IMR-90 (cell line): ENCODE data around the gene CRIM1. TPM values are rescaled to one million over a fixed set of nuclear protein-coding genes. Genes with fewer than 3 reads are reported as not detected.

Experiments
- ATAC-seq: fragments of 200-7000 bp; cut with Tn5 transposase; 2 replicates; pipeline ENCODE4 v1.9.1; 2020; ENCODE audit warnings: low read depth, mild to moderate bottlenecking, moderate library complexity
- BruUV-seq: library from RNA; stranded (reverse); fragments of 400-500 nt; replicated peaks from 2 replicates; lab custom pipeline; 2021; lab: Mats Ljungman, UMichigan
- CTCF ChIA-PET: fragments of 300-600 bp; formaldehyde crosslinking; extraction: SDS; loops from one replicate; lab custom pipeline; 2021; ENCODE audit warnings: antibody characterized with exemption; lab: Yijun Ruan, JAX
- POLR2A ChIA-PET: fragments of 300-600 bp; sonication (Branson Sonifier 250); formaldehyde crosslinking; loops from one replicate; lab custom pipeline; 2022; ENCODE audit warnings: antibody characterized with exemption; ENCODE audit not compliant: unreplicated experiment; lab: Charles Lee
- DNase-seq: peaks from one replicate; pipeline ENCODE4 v3.0.0; 2013
- H2AFZ ChIP-seq: replicated peaks from 2 replicates; pipeline ENCODE3; 2013; ENCODE audit warnings: low read length, mild to moderate bottlenecking; ENCODE audit not compliant: poor library complexity
- H2AK5ac ChIP-seq: 2 replicates; pipeline ENCODE4 v1.6.1; 2013; ENCODE audit warnings: low read depth, low read length, inconsistent platforms
- H2AK9ac ChIP-seq: replicated peaks from 2 replicates; pipeline ENCODE3; 2013; ENCODE audit warnings: mild to moderate bottlenecking, low read depth, low read length, moderate library complexity; ENCODE audit not compliant: poor library complexity
- H2BK120ac ChIP-seq: 2 replicates; pipeline ENCODE4 v1.6.1; 2013; ENCODE audit warnings: low read depth, low read length, inconsistent platforms
- H2BK15ac ChIP-seq: 3 replicates; pipeline ENCODE4 v1.6.1; 2013; ENCODE audit warnings: low read depth, low read length, inconsistent platforms
- H2BK20ac ChIP-seq: 2 replicates; pipeline ENCODE4 v1.6.1; 2013; ENCODE audit warnings: low read depth, mild to moderate bottlenecking, inconsistent platforms, low read length, moderate library complexity
- H2BK5ac ChIP-seq: 2 replicates; pipeline ENCODE4 v1.6.1; 2013; ENCODE audit warnings: mild to moderate bottlenecking, low read depth, low read length, inconsistent platforms; ENCODE audit not compliant: poor library complexity, severe bottlenecking
- H3K14ac ChIP-seq: replicated peaks from 2 replicates; pipeline ENCODE4 v1.6.1; 2013; ENCODE audit warnings: low read depth, low read length, inconsistent platforms
- H3K18ac ChIP-seq: 2 replicates; pipeline ENCODE4 v1.6.1; 2013; ENCODE audit warnings: low read depth, low read length, control low read depth
- H3K23ac ChIP-seq: 2 replicates; pipeline ENCODE4 v1.6.1; 2013; ENCODE audit warnings: low read depth, low read length, inconsistent platforms
- H3K27ac ChIP-seq: 2 replicates; pipeline ENCODE4 v1.5.1; 2013; ENCODE audit warnings: mild to moderate bottlenecking, control low read depth, low read length; ENCODE audit not compliant: insufficient read depth
- H3K27me3 ChIP-seq: 2 replicates; pipeline ENCODE4 v1.6.1; 2013; ENCODE audit warnings: low read length; ENCODE audit not compliant: control insufficient read depth, insufficient read depth
- H3K36me3 ChIP-seq: 2 replicates; pipeline ENCODE4 v1.6.1; 2013; ENCODE audit warnings: low read length, mixed read lengths; ENCODE audit not compliant: control insufficient read depth, insufficient read depth
- H3K4ac ChIP-seq: 2 replicates; pipeline ENCODE4 v1.6.1; 2013; ENCODE audit warnings: low read depth, low read length, inconsistent platforms
- H3K4me1 ChIP-seq: 2 replicates; pipeline ENCODE4 v1.6.1; 2013; ENCODE audit warnings: low read length, mixed read lengths; ENCODE audit not compliant: control insufficient read depth, insufficient read depth
- H3K4me2 ChIP-seq: 2 replicates; pipeline ENCODE4 v1.6.1; 2013; ENCODE audit warnings: low read depth, mild to moderate bottlenecking, control low read depth, low read length, moderate library complexity
- H3K4me3 ChIP-seq: 2 replicates; pipeline ENCODE4 v1.5.1; 2013; ENCODE audit warnings: low read depth, mild to moderate bottlenecking, control low read depth, low read length, moderate library complexity; ENCODE audit not compliant: insufficient read depth
- H3K56ac ChIP-seq: 2 replicates; pipeline ENCODE4 v1.6.1; 2013; ENCODE audit warnings: low read length, inconsistent platforms; ENCODE audit not compliant: insufficient read depth; ENCODE audit errors: extremely low read depth
- H3K79me1 ChIP-seq, 2 experiments: 2 replicates each; pipeline ENCODE4 v1.6.1; 2013; ENCODE audit warnings: low read length in 2 of 2, inconsistent platforms in 1 of 2, low read depth in 1 of 2
- H3K9ac ChIP-seq: 2 replicates; pipeline ENCODE4 v1.6.1; 2013; ENCODE audit warnings: low read depth, low read length, control low read depth
- H3K9me1 ChIP-seq: 2 replicates; pipeline ENCODE4 v1.6.1; 2013; ENCODE audit warnings: low read length, inconsistent platforms; ENCODE audit not compliant: insufficient read depth
- H3K9me3 ChIP-seq: 2 replicates; pipeline ENCODE4 v1.6.1; 2013; ENCODE audit warnings: low read length; ENCODE audit not compliant: control insufficient read depth, insufficient read depth
- H4K20me1 ChIP-seq: 2 replicates; pipeline ENCODE4 v1.6.1; 2013; ENCODE audit warnings: low read length, inconsistent platforms; ENCODE audit not compliant: insufficient read depth
- H4K5ac ChIP-seq: 2 replicates; pipeline ENCODE4 v1.6.1; 2013; ENCODE audit warnings: mild to moderate bottlenecking, low read depth, low read length, control low read depth
- H4K8ac ChIP-seq, 2 experiments: 2 replicates each; pipeline ENCODE4 v1.6.1; 2013; ENCODE audit warnings: low read depth in 2 of 2, low read length in 2 of 2, control low read depth in 1 of 2, inconsistent platforms in 1 of 2
- H4K91ac ChIP-seq: 2 replicates; pipeline ENCODE4 v1.6.1; 2013; ENCODE audit warnings: low read depth, low read length, inconsistent platforms; ENCODE audit not compliant: insufficient read depth
- BHLHE40 ChIP-seq: fragments of 150-350 bp; IDR thresholded peaks from 2 replicates; pipeline ENCODE4 v1.6.1; 2016; ENCODE audit warnings: mild to moderate bottlenecking, low read depth, low read length
- CEBPB ChIP-seq: IDR thresholded peaks from 2 replicates; pipeline ENCODE4 v1.6.1; 2012; ENCODE audit warnings: low read depth, low read length, improper control_type of control experiment
- CTCF ChIP-seq: conservative IDR thresholded peaks from 2 replicates; pipeline ENCODE4 v1.5.1; 2012; ENCODE audit warnings: mild to moderate bottlenecking, low read depth, low read length, improper control_type of control experiment
- ELK1 ChIP-seq: fragments of 150-350 bp; IDR thresholded peaks from 2 replicates; pipeline ENCODE4 v1.6.1; 2016; ENCODE audit warnings: low read depth, mild to moderate bottlenecking, low read length, moderate library complexity, borderline replicate concordance
- FOS ChIP-seq: fragments of 150-350 bp; IDR thresholded peaks from 2 replicates; pipeline ENCODE4 v1.6.1; 2016; ENCODE audit warnings: low read depth, low read length
- MAFK ChIP-seq: IDR thresholded peaks from 2 replicates; pipeline ENCODE4 v1.6.1; 2012; ENCODE audit warnings: low read depth, low read length, improper control_type of control experiment
- NFE2L2 ChIP-seq: fragments of 150-350 bp; IDR thresholded peaks from 2 replicates; pipeline ENCODE4 v1.6.1; 2016; ENCODE audit warnings: low read depth, mild to moderate bottlenecking, low read length
- POLR2A ChIP-seq: IDR thresholded peaks from 2 replicates; pipeline ENCODE4 v1.6.1; 2012; ENCODE audit warnings: mild to moderate bottlenecking, low read depth, low read length
- RAD21 ChIP-seq: IDR thresholded peaks from 2 replicates; pipeline ENCODE4 v1.6.1; 2012; ENCODE audit warnings: low read length, improper control_type of control experiment
- USF2 ChIP-seq: fragments of 150-350 bp; IDR thresholded peaks from 2 replicates; pipeline ENCODE4 v1.6.1; 2017; ENCODE audit warnings: mild to moderate bottlenecking, antibody characterized with exemption, low read length, low read depth
- WGBS, 2 experiments: methylation state at CpG; one replicate each; pipeline versions ENCODE4 v1.1.5 to v1.1.7; 2013; ENCODE audit warnings: missing lambda C conversion rate in 2 of 2; ENCODE audit not compliant: insufficient read length in 1 of 2; ENCODE audit errors: extremely low coverage in 2 of 2; 5-methylcytosine and 5-hydroxymethylcytosine counted together
- dilution Hi-C: fragments of 300-500 bp; cut with HindIII; formaldehyde crosslinking; loops from one replicate; pipeline ENCODE4 v1.14.3; 2018; ENCODE audit warnings: low sequenced_read_pairs; ENCODE audit not compliant: unreplicated experiment
- in situ Hi-C: fragments of 300-500 bp; cut with MboI; formaldehyde crosslinking; loops from 3 replicates; pipeline ENCODE4 v1.14.3; 2019; ENCODE audit warnings: low sequenced_read_pairs, inconsistent platforms, mixed read lengths
- intact Hi-C: fragments of 100-400 bp; cut with micrococcal nuclease; formaldehyde crosslinking; loops from 2 replicates; pipeline ENCODE4 v1.10.0; 2022
- polyA plus RNA-seq, 3 experiments: library from polyadenylated mRNA; depleted of rRNA; stranded (reverse); fragments of >200 nt; gene quantifications; 2 replicates each; pipeline ENCODE4 v1.2.3, GENCODE V29; 2012; ENCODE audit warnings: low replicate concordance in 1 of 3
- total RNA-seq: library from RNA; depleted of rRNA; stranded (reverse); fragments of >200 nt; gene quantifications from 2 replicates; pipeline ENCODE4 v1.2.3, GENCODE V29; 2012

The CRIM1 gene
- total and polyA plus RNA-seq, 2 of the 4 experiments (the other 2 are of a cell fraction): 285 to 490 TPM

GRCh38 chr2:36538335-36538734 lies 182.8 kb downstream of the CRIM1 start:
- no peak overlapping the region for H3K14ac ChIP-seq
- DNase-seq: no peak
- H2BK5ac ChIP-seq: no peak overlapping the region
- no peak overlapping the region for H4K5ac ChIP-seq
- no peak overlapping the region for H2BK15ac ChIP-seq
- no peak for ATAC-seq
- H3K4me1 ChIP-seq: peaks cover 11% of the 10 kb centered on the region; the same call in 1 of the 2 replicates
- no peak overlapping the region for H3K56ac ChIP-seq
- TF ChIP-seq MAFK (no peak), ELK1 (no peak), CTCF (no peak), BHLHE40 (no peak), POLR2A (no peak), NFE2L2 (no peak), RAD21 (no peak), USF2 (no peak), FOS (no peak), CEBPB (no peak)
- ChIA-PET CTCF (no interaction called here), POLR2A (no interaction called here)
- H3K4ac ChIP-seq: no peak overlapping the region
- no peaks in the 10 kb centered on the region for H4K20me1 ChIP-seq
- H2AK9ac ChIP-seq: no peak overlapping the region
- peaks cover 28% of the 10 kb centered on the region for H3K9me1 ChIP-seq
- H3K27ac ChIP-seq: no peak overlapping the region
- no peaks in the 10 kb centered on the region for H3K9me3 ChIP-seq
- H3K9ac ChIP-seq: no peak overlapping the region
- no CpG with 5 or more reads among the region's 5 CpGs for WGBS, 2 experiments
- no TSS peak for BruUV-seq
- peaks cover 18 to 79% of the 10 kb centered on the region in 2 experiments; a peak in 3 of 4 replicates for H3K79me1 ChIP-seq
- intact Hi-C loops (no loop called here), dilution Hi-C loops (no loop called here), in situ Hi-C loops (no loop called here)
- no peak overlapping the region for H2BK120ac ChIP-seq
- H3K18ac ChIP-seq: no peak overlapping the region
- H4K8ac ChIP-seq: 0 out of 4 replicates have a peak overlapping the region, but pooled peaks of 1 of the 2 experiments have one; percentile 13
- H3K36me3 ChIP-seq: peaks cover 51% of the 10 kb centered on the region
- no peak overlapping the region for H3K4me3 ChIP-seq
- H4K91ac ChIP-seq: no peak overlapping the region
- H2AFZ ChIP-seq: no peak overlapping the region
- no peak overlapping the region for H3K23ac ChIP-seq
- no peak overlapping the region for H2BK20ac ChIP-seq
- H3K27me3 ChIP-seq: no peaks in the 10 kb centered on the region
- H2AK5ac ChIP-seq: no peak overlapping the region
- H3K4me2 ChIP-seq: no peak overlapping the region
